ENCODE data around the gene KRT31.
"Not testable (repeated sequence)": the region's sequence is repeated elsewhere in the genome, so short reads cannot be mapped to it uniquely, and the experiment has no call there.

Gene KRT31

DNA sequence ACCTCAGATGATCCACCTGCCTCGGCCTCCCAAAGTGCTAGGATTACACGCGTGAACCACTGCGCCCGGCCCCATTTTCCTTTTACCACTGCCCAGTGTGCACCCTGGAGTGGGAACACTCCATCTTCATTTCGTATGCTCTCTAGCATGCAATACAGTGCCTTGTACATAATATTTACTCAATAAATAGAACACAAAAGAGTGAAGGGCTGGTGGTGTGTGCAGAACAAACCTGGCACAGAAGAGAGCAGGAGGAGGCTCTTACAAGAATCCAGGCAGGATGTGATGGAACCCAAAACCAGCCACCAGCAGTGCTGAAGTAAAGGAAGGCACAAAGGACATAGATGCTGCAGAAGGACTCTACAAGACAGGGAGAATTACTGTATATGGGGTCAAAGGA lies 19.7 kb upstream of the KRT31 start:
- no peak for DNase-seq

- no peak for DNase-seq
These were observed 19.1 kb upstream of the KRT31 start for GRCh38 chr17:41416479-41416878.

DNA sequence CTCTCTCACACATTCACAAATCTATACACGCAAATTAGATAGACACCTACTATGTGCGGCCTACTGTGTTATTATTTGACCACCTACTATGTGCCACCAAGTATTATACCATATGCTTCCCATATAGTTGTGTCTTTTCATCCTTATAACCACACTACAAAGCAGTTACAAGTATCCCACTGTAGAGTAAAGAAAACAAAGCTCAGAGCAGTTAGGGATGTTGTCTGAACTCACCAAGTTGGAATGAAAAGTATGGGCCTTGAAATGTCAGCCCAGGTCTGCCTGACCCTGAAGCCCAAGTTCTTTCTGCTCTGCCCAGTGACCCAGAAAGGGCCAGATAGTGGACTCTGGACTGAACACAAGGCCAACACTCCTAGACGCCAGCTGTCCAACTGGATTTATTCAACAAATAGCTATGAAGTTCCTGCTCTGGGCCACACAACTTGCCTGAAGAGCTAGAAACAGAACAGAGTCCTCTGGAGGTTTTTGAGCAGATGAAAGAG lies 18.5 kb upstream of the KRT31 start:
- DNase-seq: no peak

- no peak for DNase-seq
These were observed 18.0 kb upstream of the KRT31 start for GRCh38 chr17:41415411-41415810.

GRCh38 chr17:41413982-41414381 lies 16.6 kb upstream of the KRT31 start:
- no peak for DNase-seq

DNA sequence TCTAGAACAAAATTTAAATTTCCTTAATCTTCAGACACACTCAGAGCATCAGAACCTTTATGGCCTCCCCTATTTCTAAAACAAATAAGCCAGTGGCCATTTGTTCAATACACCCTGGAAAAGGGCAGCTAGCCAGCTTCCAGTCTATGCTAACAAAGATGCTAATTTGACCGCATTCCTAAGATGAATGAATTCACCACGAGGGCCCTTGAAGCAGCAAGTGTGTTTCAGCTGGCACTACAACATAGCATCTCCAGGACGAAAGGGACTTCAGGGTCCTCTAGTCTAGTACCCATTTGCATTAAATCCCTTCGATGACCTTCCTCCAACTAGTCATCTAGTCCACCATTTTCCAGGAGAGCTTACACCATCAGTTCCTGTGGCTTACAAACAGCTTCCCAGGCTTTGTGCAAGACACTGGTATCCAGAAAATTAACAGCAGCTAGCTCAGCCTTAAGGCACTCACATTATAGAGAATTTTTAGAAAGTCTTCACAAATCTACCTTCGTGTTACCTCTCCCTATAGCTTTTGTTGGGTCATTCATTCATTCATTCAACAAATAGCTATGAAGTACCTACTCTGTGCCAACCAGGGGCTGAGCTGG lies 16.0 kb upstream of the KRT31 start:
- DNase-seq: no peak

- no peak for DNase-seq
These were observed 13.8 kb upstream of the KRT31 start for GRCh38 chr17:41411072-41411840.

- DNase-seq: no peak
These were observed 9.8 kb upstream of the KRT31 start for GRCh38 chr17:41407226-41407625.

- no peak for DNase-seq
These were observed 8.8 kb upstream of the KRT31 start for GRCh38 chr17:41406205-41406604.

DNA sequence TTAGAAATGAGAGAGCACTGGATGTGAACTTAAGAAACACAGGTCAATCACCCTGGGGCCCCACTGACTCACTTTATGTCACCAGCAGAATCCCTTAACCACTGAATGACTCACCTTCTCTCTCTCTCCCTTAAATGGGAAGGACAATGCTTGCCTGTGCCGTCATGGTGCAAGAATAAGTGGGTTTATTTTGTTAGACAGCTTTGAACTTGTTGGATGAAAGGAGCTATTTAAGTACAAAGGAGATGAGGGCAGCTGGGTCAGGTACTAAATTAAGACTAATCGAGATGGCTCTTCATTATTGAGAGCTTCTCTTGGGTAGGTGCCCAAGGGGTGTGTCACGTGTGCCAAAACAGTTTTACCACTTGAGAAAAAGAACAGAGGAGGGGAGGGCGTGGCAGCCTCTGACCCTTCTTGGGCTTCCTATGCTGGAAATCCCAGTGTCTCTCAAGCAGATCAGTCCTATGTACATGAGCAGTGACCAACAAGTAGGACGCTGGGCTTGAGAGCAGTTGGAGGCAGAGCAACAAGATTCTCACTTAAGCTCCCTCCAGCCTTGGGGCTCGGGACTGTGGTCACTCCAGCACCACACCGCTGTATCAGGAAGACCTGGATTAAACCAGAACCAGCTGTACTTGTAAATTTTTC lies 6.7 kb upstream of the KRT31 start:
- DNase-seq: no peak

DNA sequence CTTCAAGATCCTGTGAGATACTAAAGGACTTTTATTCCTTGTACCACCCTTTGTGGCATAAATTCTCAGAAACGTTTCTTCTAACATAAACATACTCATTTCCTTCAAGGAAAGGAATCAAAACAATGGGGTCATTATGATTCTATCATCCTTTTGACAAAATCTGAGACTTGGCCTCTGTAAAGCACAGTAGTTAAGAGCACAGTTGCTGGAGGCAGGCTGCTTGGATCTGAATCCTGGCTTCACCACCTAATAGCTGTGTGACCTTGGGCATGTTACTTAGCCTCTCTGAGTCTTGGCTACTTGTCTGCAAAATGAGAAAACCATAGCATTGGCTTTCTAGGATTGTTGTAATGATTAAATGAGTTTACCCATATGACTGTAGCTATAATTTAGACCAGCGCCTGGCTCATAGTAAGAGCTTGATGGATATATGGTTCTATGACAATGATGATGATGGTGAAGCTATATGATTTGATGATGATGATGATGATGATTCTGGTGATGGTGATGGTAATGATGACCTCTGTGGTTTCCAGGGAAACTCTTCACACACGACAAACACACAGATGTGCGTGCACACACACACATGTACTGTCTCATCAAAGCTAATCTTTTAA lies 6.1 kb upstream of the KRT31 start:
- DNase-seq: no peak

DNA sequence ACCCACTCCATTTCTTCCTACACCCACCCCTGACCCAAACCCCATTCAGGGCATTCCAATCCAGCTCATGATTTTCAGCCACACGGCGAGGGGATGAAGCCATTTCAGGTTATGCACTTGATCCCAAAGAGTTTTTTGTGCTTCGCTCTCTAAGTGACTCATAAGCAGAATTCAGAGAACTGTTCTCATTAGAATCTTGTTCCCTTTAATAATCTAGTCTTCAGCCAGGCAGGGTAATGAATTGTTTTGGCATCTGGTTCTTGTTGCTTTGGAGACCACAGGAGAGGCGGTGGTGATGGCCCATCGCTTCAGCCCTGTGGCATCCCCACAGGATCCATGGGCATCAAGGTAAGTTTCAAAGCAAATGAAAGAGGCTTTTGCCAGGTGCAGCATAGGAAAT lies 4.8 kb upstream of the KRT31 start:
- no peak for DNase-seq

DNA sequence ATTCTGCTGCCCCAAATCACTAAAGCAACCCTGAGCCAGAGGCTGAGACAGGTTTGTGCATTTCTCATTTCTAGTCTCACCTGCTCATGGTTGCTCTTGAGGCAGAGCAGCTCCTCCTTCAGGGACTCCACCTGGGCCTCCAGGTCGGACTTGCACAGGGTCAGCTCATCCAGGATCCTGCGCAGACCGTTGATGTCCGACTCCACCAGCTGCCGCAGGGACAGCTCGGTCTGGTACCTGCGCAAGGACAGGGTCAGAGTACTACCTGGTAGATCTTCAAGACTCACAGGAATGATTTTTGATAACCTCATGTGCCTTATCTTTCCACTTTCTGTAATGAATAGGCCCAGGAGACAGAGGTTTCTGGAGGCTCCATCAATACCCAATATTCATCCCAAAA lies 1.1 kb downstream of the KRT31 start:
- DNase-seq: no peak

DNA sequence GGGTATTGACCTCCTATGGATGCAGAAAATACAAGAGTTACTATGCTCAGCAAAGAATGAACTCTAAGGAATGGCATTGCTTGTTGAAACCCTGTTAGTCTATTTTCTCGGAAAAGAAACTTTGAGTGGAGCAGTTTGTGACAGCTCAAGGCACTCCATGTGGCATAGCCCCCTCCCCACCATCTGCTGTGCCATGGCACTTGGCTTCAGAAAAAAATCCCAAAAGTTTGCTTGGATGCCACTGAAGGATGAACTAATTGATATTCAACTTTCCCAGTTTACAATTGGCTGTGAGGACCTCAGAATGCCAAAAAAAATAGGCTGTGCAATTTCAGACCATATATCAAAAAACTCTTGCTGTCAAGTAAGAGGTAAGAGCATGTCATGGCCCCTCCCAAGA lies 1.8 kb downstream of the KRT31 start:
- no peak for DNase-seq

GRCh38 chr17:41395044-41395443 lies 2.4 kb downstream of the KRT31 start:
- not testable (repeated sequence) for DNase-seq

GRCh38 chr17:41394254-41394996 lies 3.0 kb downstream of the KRT31 start:
- DNase-seq: no peak

GRCh38 chr17:41393826-41394225 lies 3.6 kb downstream of the KRT31 start:
- no peak for DNase-seq

DNA sequence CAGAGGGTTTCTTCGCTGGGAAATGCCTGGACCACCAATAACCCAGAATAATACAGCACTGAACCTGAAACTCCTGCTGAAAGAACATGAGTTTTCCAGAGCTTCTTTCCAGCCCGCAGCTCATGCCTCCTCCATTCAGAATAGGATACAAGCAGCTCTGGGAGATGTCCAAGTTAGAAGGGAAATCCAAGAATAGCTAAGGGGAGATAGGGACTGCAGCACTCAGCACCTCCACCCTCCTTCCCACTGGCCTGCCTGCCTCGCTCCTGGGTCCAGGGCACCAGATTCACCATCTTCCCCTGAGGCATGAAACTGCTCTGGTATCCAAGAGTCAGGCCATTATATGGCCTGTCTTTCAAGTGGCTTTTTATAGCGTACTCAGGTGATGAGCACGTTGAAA lies 4.1 kb downstream of the KRT31 start:
- DNase-seq: no peak

GRCh38 chr17:41392278-41392677 lies 5.1 kb downstream of the KRT31 start:
- no peak for DNase-seq

- no peak for DNase-seq
These were observed 5.9 kb downstream of the KRT31 start for GRCh38 chr17:41391535-41391934.

GRCh38 chr17:41390411-41390938 lies 6.9 kb downstream of the KRT31 start:
- no peak for DNase-seq

DNA sequence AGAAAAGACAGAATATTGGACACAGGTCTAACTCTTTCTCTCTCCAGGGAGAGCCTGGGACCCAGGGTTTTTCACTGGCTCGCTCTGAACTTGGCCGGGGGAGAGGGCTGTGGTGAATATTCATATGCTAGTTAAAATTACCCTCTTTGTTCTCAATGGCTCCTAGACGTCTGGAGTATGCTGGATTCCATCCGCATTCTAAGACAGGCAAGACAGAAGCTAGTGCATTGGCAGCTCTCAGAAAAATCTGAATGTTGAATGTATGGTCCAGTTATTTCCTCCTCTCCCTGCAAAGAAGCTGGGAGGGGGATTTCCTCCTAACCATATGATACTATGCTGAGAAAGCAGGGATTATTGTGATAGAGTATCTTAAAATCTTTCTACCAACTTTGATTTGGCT lies 9.7 kb downstream of the KRT31 start:
- no peak for DNase-seq

DNA sequence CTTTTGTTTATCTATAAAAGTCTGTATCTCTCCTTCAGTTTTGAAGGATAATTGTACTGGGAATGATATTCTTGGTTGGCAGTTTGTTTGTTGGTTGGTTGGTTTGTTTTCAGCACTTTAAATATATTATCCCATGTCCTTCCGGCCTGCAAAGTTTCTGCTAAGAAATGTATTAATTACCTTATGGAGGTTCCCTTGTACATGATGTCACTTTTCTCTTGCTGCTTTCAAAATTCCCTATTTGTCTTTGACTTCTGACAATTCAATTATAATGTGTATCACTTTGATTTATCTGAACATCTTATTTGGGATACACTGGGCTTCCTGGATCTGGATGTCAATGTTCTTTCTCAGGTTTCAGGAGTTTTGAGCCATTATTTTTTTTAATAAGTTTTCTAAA lies 11.2 kb downstream of the KRT31 start:
- no peak for DNase-seq
